NB4 (cell line): ENCODE measurements around the gene TNFAIP2.

Experiments used
- DNase-seq: peaks from one replicate; pipeline ENCODE4 v3.0.0; 2010; ENCODE audit warnings: low read depth
- H3K4me3 ChIP-seq: one replicate; pipeline ENCODE4 v1.5.1; 2011; ENCODE audit warnings: mild to moderate bottlenecking, low read depth, low read length, moderate library complexity
- CTCF ChIP-seq: IDR thresholded peaks from one replicate; pipeline ENCODE4 v1.5.1; 2012; ENCODE audit warnings: low read depth, low read length
- MYC ChIP-seq: IDR thresholded peaks from 2 replicates; pipeline ENCODE4 v1.6.1; 2011; ENCODE audit warnings: low read depth, low read length
- POLR2A ChIP-seq: IDR thresholded peaks from 2 replicates; pipeline ENCODE4 v1.6.1; 2011; ENCODE audit warnings: mild to moderate bottlenecking; ENCODE audit not compliant: insufficient read length; ENCODE audit errors: extremely low read depth
- TF ChIP-seq, protein P1 (sequence below): IDR thresholded peaks from 2 replicates; pipeline ENCODE4 v1.6.1; 2011; ENCODE audit warnings: low read depth, low read length

TNFAIP2 gene

DNA sequence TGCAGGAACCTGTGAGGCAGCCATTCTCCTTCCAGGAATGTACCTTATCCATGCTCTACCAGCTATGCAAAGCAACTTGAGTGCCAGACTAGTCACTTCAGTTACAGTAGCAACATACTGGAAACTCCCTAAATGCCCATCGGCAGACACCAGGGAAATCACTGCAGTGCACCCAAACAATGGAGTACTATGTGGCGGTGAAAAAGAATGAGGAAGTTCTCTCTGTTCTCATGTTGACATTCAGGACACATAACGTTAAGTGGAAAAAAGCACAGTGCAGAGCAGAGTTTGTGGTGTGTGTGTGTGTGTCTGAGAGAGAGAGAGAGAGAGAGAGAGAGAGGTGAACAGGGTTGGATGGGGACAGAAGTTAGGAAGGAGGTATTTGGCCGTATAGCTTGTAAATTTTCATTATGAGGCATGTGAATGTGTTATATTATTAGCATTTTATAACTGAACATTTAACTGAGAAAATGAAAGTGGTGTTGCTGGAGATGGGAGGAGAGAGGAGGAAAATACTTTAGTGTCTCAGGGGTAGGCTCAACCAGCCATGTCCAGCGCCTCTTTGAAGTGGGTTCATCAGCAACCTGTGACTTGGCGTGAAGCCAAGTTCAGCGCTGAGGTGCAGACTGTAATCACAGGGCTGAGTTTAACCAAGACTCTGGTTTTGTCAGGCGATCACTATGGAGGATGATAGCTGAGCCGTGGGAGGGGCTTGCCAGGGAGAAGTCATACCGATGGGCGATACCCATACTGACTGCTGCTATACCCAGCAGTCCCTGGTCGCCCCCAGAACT is 17.3 kb downstream of the TNFAIP2 start:
- TF ChIP-seq MYC (no peak), POLR2A (no peak), CTCF (no peak)
- TF ChIP-seq, protein P1, sequence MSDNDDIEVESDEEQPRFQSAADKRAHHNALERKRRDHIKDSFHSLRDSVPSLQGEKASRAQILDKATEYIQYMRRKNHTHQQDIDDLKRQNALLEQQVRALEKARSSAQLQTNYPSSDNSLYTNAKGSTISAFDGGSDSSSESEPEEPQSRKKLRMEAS, result no peak
- DNase-seq, result no peak

DNA sequence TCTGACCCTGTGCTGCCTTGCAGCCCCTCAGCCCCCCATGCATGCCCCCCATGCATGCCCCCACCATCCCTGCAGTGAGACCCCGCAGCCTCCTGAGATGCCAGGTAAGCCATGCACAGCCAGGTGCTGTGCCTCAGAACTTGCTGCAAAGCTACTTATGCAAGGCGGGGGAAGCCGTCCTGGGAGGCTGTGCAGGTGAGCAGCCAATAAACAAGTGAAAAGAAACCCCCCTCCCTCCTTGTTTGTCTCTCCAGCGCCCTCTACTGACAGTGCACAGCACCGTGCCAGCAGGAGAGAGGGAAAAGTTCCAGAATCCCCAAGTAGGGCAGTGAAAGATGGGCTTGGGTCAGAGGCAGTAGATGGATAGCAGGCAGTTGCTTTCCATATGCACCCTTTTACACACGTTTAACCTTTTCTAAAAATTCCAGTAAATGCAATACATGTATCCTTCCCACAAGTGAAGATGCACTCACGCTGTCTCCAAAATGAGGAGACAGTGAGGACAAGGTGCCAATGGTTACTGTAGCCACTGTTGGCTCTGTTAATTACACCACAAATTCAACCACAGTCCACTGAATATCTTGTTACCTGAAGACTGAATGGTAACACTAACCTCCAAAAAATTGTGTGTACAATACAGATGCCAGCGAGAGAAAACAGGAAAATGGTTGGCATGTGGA is 18.0 kb downstream of the TNFAIP2 start:
- TF ChIP-seq, protein P1, result no peak
- TF ChIP-seq CTCF, result peak; percentile 86
- no peak overlapping the region for H3K4me3 ChIP-seq
- peak; percentile 65 for DNase-seq

More for the DNA sequence above, 17.3 kb downstream of the TNFAIP2 start:
- H3K4me3 ChIP-seq, result no peak overlapping the region

DNA sequence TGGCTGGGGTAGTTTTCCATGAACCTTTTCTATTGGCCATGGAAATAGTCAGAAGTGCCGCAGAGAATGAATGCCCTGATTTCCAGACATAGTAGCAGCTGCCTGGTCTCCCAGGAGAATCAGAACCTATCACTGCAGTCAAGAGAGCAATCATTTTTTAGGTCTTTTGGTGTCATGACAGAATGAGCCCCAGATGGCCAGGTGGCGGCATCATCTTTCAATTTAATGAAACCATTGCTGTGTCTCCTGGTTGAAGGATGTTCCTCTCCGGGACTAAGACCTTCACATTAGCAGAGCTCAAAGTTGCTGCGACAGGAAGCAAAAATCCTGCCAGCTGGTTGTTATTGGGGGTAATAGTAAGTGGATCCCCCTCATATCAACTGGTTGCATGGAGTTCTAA is 18.8 kb downstream of the TNFAIP2 start:
- TF ChIP-seq CTCF, result no peak
- TF ChIP-seq POLR2A, result no peak
- TF ChIP-seq, protein P1, result no peak
- no peak for TF ChIP-seq MYC
- no peak for DNase-seq
- no peak overlapping the region for H3K4me3 ChIP-seq

DNA sequence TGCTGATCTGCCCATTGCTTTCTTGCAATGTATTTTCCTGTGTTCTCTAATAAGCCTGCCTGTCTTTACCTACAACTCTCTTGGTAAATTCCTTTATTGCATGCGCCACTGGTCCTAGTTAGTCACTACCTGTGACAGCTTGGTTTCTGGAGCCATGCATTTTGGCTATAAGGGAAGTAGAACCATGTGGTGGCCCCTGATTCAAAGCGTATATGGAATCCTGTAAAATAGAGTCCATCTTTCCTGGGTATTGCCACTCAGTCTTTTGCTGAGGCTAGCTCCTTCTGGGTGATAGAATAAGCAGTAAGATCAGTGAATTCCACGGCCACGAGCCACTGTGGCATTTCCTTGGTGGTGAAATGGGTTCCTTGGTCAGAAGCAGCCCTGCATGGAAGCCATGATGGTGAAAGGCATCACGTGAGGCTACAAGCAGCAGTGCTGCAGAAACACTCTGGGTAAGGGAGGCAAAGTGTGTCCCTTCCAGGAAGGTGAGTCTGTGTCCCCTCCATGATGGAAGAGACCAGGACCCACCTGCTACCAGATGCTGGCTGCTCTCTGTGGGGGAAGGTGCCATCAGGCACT is 19.6 kb downstream of the TNFAIP2 start:
- TF ChIP-seq CTCF, result no peak
- TF ChIP-seq MYC, result no peak
- TF ChIP-seq, protein P1, result no peak
- no peak for TF ChIP-seq POLR2A
- no peak for DNase-seq
- H3K4me3 ChIP-seq, result no peak overlapping the region

DNA sequence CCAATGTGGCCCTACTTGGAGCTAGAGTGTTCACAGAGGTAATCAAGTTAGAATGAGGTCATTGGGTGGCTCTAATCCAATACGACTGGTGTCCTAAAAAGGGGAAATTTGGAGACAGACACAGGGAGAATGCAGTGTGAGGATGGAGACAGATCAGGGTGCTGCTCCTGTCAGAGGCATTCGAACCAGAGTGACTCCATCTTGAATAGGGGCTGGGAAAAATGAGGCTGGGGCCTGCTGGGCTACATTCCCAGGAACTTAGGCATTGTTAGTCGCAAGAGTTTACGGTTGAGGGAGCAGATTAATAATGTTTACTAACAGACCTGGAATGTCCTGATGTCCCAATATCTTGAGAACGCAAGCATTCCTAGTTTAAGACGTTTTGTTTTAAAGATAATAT is 20.2 kb downstream of the TNFAIP2 start:
- DNase-seq, result no peak
- TF ChIP-seq MYC (no peak), CTCF (no peak), POLR2A (no peak)
- TF ChIP-seq, protein P1, result no peak
- no peak overlapping the region for H3K4me3 ChIP-seq
